Hepatocyte (in vitro differentiated cells): ENCODE results near the gene CHKB.
"Not testable (repeated sequence)": the region's sequence is repeated elsewhere in the genome, so short reads cannot be mapped to it uniquely, and the experiment has no call there.

Experiments
- EZH2 ChIP-seq: fragments of 200-600 bp; sonication (generic); IDR thresholded peaks from 2 replicates; pipeline ENCODE4 v1.6.1; 2016; ENCODE audit warnings: antibody characterized with exemption, mild to moderate bottlenecking, borderline replicate concordance
- EZH2phosphoT487 ChIP-seq: fragments of 200-600 bp; sonication (generic); IDR thresholded peaks from one replicate; pipeline ENCODE4 v1.6.1; 2018; ENCODE audit warnings: antibody characterized with exemption, mild to moderate bottlenecking, low read depth, moderate library complexity; ENCODE audit not compliant: unreplicated experiment, severe bottlenecking
- TF ChIP-seq, protein P1 (sequence below): fragments of 200-600 bp; sonication (generic); IDR thresholded peaks from 2 replicates; pipeline ENCODE4 v1.5.1; 2016; ENCODE audit warnings: antibody characterized with exemption, mild to moderate bottlenecking; ENCODE audit not compliant: poor library complexity

DNA sequence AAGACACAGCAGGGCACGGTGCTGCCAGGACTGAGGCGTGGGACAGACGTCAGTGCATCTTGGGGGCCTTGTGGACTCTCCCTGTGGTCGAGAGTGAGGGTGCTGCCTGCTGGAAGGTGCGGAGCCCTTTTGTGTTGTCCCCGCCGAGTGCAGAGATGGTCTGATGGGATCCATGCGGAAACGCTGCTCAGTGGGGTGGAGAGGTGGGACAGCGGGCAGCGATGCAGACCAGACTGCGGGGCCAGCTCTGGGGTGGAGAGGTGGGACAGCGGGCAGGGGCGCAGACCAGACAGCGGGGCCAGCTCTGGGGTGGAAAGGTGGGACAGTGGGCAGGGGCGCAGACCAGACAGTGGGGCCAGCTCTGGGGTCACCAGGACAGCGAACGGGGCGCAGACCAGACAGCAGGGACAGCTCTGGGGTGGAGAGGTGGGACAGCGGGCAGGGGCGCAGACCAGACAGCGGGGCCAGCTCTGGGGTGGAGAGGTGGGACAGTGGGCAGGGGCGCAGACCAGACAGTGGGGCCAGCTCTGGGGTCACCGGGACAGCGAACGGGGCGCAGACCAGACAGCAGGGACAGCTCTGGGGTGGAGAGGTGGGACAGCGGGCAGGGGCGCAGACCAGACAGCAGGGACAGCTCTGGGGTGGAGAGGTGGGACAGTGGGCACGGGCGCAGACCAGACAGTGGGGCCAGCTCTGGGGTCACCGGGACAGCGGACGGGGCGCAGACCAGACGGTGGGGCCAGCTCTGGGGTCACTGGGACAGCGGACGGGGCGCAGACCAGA is 25.6 kb upstream of the CHKB start:
- TF ChIP-seq, protein P1, sequence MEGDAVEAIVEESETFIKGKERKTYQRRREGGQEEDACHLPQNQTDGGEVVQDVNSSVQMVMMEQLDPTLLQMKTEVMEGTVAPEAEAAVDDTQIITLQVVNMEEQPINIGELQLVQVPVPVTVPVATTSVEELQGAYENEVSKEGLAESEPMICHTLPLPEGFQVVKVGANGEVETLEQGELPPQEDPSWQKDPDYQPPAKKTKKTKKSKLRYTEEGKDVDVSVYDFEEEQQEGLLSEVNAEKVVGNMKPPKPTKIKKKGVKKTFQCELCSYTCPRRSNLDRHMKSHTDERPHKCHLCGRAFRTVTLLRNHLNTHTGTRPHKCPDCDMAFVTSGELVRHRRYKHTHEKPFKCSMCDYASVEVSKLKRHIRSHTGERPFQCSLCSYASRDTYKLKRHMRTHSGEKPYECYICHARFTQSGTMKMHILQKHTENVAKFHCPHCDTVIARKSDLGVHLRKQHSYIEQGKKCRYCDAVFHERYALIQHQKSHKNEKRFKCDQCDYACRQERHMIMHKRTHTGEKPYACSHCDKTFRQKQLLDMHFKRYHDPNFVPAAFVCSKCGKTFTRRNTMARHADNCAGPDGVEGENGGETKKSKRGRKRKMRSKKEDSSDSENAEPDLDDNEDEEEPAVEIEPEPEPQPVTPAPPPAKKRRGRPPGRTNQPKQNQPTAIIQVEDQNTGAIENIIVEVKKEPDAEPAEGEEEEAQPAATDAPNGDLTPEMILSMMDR = not testable (repeated sequence)
- not testable (repeated sequence) for TF ChIP-seq EZH2, EZH2phosphoT487
